Peyer's patch (tissue), 4 donors: ENCODE measurements around the gene HYAL2. TPM values are rescaled to one million over a fixed set of nuclear protein-coding genes. Genes with fewer than 3 reads are reported as not detected.

Source experiments
- DNase-seq, 3 donors: peaks; one replicate each; pipeline ENCODE4 v3.0.0-alpha.2; 2017 to 2019
- H3K27ac ChIP-seq, 4 donors: fragments of 200-600 bp; sonication (generic); one replicate each; pipeline ENCODE4 v1.5.1; 2016 to 2019
- H3K27me3 ChIP-seq, 2 donors: fragments of 200-600 bp; sonication (generic); one replicate each; pipeline ENCODE4 v1.5.1; 2019
- H3K36me3 ChIP-seq, 3 donors: fragments of 200-600 bp; sonication (generic); one replicate each; pipeline ENCODE4 v1.5.1; 2016 to 2019
- H3K4me1 ChIP-seq, 4 donors: fragments of 200-600 bp; sonication (generic); one replicate each; pipeline ENCODE4 v1.5.1; 2016 to 2019
- H3K4me3 ChIP-seq, 4 donors: fragments of 200-600 bp; sonication (generic); 1 replicate in 3 of 4; 2 replicates in 1 of 4; pipeline ENCODE4 v1.5.1; 2016 to 2019; ENCODE audit warnings: mild to moderate bottlenecking in 1 of 4
- H3K9me3 ChIP-seq, 4 donors: fragments of 200-600 bp; sonication (generic); one replicate each; pipeline ENCODE4 v1.5.1; 2016 to 2019; ENCODE audit warnings: mild to moderate bottlenecking in 1 of 4
- CTCF ChIP-seq, 6 experiments: fragments of 450-650 bp in 4 of 6; fragments of 200-600 bp in 2 of 6; sonication (generic) in 1 of 6; IDR thresholded peaks; one replicate each; pipeline ENCODE4 v1.5.1; 2017 to 2019; ENCODE audit warnings: antibody characterized with exemption in 6 of 6, mild to moderate bottlenecking in 3 of 6, moderate library complexity in 1 of 6
- POLR2A ChIP-seq, 2 donors: fragments of 450-650 bp; IDR thresholded peaks; one replicate each; pipeline ENCODE4 v1.5.1; 2017; ENCODE audit warnings: antibody characterized with exemption in 2 of 2, mild to moderate bottlenecking in 2 of 2, moderate library complexity in 2 of 2
- total RNA-seq, 4 donors: library from RNA; depleted of rRNA; stranded (reverse); fragments of >200 nt; gene quantifications; one replicate each; pipeline ENCODE4 v1.1.0, GENCODE V29; 2016

Gene HYAL2
- total RNA-seq, 4 donors from 2014 or later = 18.2 to 63.1 (median 39.9) TPM

GRCh38 chr3:50294492-50295403 is 27.8 kb downstream of the HYAL2 start:
- Histone ChIP-seq H3K27ac (no peak overlapping the region), H3K9me3 (no peaks in the 10 kb centered on the region), H3K27me3 (no peaks in the 10 kb centered on the region), H3K4me1 (peaks cover 3 to 34% (median 16%) of the 10 kb centered on the region in 4 donors), H3K36me3 (peaks cover 0 to 10% (median 0%) of the 10 kb centered on the region in 3 donors), H3K4me3 (no peak overlapping the region)
- peak in 1 of 3 donors; percentile 44 for DNase-seq
- no peak for TF ChIP-seq POLR2A (IDR thresholded peaks at IDR 0.05)
- TF ChIP-seq CTCF (IDR thresholded peaks at IDR 0.05) = no peak

GRCh38 chr3:50294089-50294488 is 28.5 kb downstream of the HYAL2 start:
- no peak for DNase-seq
- Histone ChIP-seq H3K4me3 (no peak overlapping the region), H3K27me3 (no peaks in the 10 kb centered on the region), H3K4me1 (peaks cover 3 to 34% (median 16%) of the 10 kb centered on the region in 4 donors), H3K27ac (no peak overlapping the region), H3K36me3 (peaks cover 0 to 16% (median 0%) of the 10 kb centered on the region in 3 donors), H3K9me3 (no peaks in the 10 kb centered on the region)
- TF ChIP-seq POLR2A (IDR thresholded peaks at IDR 0.05) = no peak
- no peak for TF ChIP-seq CTCF (IDR thresholded peaks at IDR 0.05)

- H3K27ac ChIP-seq = peak overlapping the region; percentile 77 to 85 (median 80)
- peak overlapping the region in 2 of 4 donors; percentile 93 to 97 for H3K4me3 ChIP-seq
- no peak for TF ChIP-seq CTCF (IDR thresholded peaks at IDR 0.05)
- no peak for TF ChIP-seq POLR2A (IDR thresholded peaks at IDR 0.05)
- DNase-seq = peak in 1 of 3 donors; percentile 49
- peaks cover 0 to 25% (median 0%) of the 10 kb centered on the region in 3 donors for H3K36me3 ChIP-seq
- H3K27me3 ChIP-seq = no peaks in the 10 kb centered on the region
- H3K4me1 ChIP-seq = peaks cover 0 to 27% (median 12%) of the 10 kb centered on the region in 4 donors
- no peaks in the 10 kb centered on the region for H3K9me3 ChIP-seq
Measured at GRCh38 chr3:50293079-50293801, 29.3 kb downstream of the HYAL2 start.

- peaks cover 0 to 33% (median 0%) of the 10 kb centered on the region in 3 donors for H3K36me3 ChIP-seq
- no peak for TF ChIP-seq CTCF (IDR thresholded peaks at IDR 0.05)
- peak; percentile 49 to 59 for TF ChIP-seq POLR2A (IDR thresholded peaks at IDR 0.05)
- H3K4me3 ChIP-seq = peak within 1 kb of the TSS; percentile 85 to 99 (median 95)
- peak within 1 kb of the TSS; percentile 79 to 89 (median 83) for H3K27ac ChIP-seq
- no peaks in the 10 kb centered on the region for H3K27me3 ChIP-seq
- H3K4me1 ChIP-seq = peaks cover 0 to 18% (median 9%) of the 10 kb centered on the region in 4 donors
- peak; percentile 96 to 99 (median 97) for DNase-seq
- H3K9me3 ChIP-seq = no peaks in the 10 kb centered on the region
Measured at GRCh38 chr3:50292159-50293078, 30.1 kb downstream of the HYAL2 start, which contains the start of gene IFRD2. Gene IFRD2, minus strand, starts transcription at chr3:50292429. Its CDS starts 155 bp downstream, at chr3:50292274.
